NT2/D1 (cell line): ENCODE results near the gene FGF19.

ENCODE experiments used
- DNase-seq: peaks from one replicate; pipeline ENCODE4 v3.0.0-alpha.2; 2011; ENCODE audit warnings: low read depth, low spot score
- H3K27me3 ChIP-seq: 2 replicates; pipeline ENCODE4 v1.6.0; 2011; ENCODE audit warnings: mild to moderate bottlenecking; ENCODE audit not compliant: insufficient read length, insufficient read depth
- H3K36me3 ChIP-seq: 2 replicates; pipeline ENCODE4 v1.6.1; 2011; ENCODE audit warnings: mild to moderate bottlenecking, low read length, mixed read lengths; ENCODE audit not compliant: insufficient read depth, insufficient read length
- H3K4me1 ChIP-seq: 2 replicates; pipeline ENCODE4 v1.5.1; 2011; ENCODE audit not compliant: insufficient read depth, insufficient read length
- H3K4me3 ChIP-seq: 2 replicates; pipeline ENCODE4 v1.5.1; 2011; ENCODE audit warnings: low read depth; ENCODE audit not compliant: insufficient read length
- H3K9ac ChIP-seq: 2 replicates; pipeline ENCODE4 v1.6.0; 2011; ENCODE audit warnings: low read depth; ENCODE audit not compliant: insufficient read length
- H3K9me3 ChIP-seq: 2 replicates; pipeline ENCODE4 v1.5.1; 2011; ENCODE audit warnings: mild to moderate bottlenecking, low read length; ENCODE audit not compliant: insufficient read depth
- SUZ12 ChIP-seq: IDR thresholded peaks from 2 replicates; pipeline ENCODE4 v1.6.1; 2011; ENCODE audit not compliant: insufficient read length, insufficient read depth; ENCODE audit errors: extremely low read depth
- YY1 ChIP-seq: IDR thresholded peaks from 2 replicates; pipeline ENCODE4 v1.6.1; 2011; ENCODE audit not compliant: insufficient read length, insufficient read depth
- ZNF274 ChIP-seq: IDR thresholded peaks from 2 replicates; pipeline ENCODE4 v1.6.1; 2011; ENCODE audit warnings: mild to moderate bottlenecking, low read depth, low read length

Gene FGF19

DNA sequence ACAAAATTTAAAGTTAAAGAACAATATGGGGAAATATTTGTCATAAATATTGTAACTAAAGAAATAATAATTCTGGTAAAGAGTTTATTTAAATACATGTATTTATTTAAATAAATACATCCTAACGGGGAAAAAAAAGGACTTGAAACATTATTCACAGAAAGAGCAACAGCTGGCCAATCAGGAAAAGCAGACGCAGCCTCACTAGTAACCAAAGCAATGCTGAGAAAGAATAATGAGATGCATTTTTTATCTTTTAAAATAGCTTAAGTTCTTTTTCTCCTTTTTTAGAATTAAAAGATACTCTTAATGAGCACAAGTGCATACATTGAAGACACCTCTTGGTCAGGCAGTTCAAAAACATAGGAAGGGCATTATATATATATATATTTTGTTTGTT, 26.1 kb downstream of the FGF19 start:
- Histone ChIP-seq H3K4me3 (no peak overlapping the region), H3K9ac (no peak overlapping the region), H3K36me3 (peaks cover 10% of the 10 kb centered on the region), H3K9me3 (peaks cover under 1% of the 10 kb centered on the region; the same call in 1 of the 2 replicates), H3K27me3 (no peaks in the 10 kb centered on the region), H3K4me1 (no peaks in the 10 kb centered on the region)
- TF ChIP-seq ZNF274 (no peak), SUZ12 (no peak), YY1 (no peak)
- DNase-seq, result no peak

DNA sequence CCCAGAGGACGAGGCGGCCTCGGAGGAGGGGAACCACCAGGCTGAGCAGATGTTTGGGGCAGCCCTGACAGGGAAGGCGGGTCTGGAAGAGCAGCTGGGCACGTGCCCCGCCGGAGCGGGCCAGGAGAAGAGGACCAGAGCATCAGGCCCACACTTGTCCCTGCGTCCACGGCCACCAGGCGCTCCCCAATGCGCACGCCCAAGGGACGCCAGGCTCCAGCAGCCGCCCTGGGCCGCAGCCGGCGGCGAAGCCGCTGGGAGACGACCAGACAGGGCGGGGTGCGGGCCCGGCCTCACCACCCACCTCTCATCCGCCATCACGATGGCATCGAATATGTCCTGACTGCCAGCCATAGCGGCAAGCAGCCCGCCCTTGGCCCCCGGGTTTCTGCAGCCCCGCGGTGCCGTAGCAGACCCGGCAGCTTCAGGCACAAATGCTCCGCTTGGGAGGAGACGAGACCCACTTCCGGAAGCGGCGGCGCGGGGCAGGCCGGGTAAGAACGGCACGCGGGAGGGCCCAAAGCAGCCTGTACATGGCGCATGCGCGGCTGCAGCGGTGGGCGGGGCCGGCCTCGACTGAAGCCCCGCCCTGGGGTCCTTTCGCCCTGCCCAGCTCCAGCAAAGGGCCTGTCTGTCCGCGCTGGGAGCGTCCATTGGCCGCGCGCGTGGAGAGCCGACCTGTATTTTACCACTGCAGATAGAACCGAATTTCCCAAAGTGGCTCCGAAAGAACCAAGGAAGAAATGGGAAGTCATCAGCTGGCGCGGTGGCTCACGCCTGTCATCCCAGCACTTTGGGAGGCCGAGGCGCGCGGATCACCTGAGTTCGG, 28.7 kb downstream of the FGF19 start, which contains the start of gene LTO1:
TSS of gene LTO1 (minus strand) at position 468 of the 829 bp plus-strand sequence. CDS start at position 354, 114 bp downstream.
- DNase-seq, result peak; percentile 92
- TF ChIP-seq YY1, result no peak
- TF ChIP-seq SUZ12, result no peak
- no peak for TF ChIP-seq ZNF274
- H3K36me3 ChIP-seq, result peaks cover 36% of the 10 kb centered on the region
- H3K9me3 ChIP-seq, result no peaks in the 10 kb centered on the region
- no peaks in the 10 kb centered on the region for H3K27me3 ChIP-seq
- peak within 1 kb of the TSS; percentile 94 for H3K9ac ChIP-seq
- H3K4me1 ChIP-seq, result peaks cover under 1% of the 10 kb centered on the region
- H3K4me3 ChIP-seq, result peak within 1 kb of the TSS; percentile 95

DNA sequence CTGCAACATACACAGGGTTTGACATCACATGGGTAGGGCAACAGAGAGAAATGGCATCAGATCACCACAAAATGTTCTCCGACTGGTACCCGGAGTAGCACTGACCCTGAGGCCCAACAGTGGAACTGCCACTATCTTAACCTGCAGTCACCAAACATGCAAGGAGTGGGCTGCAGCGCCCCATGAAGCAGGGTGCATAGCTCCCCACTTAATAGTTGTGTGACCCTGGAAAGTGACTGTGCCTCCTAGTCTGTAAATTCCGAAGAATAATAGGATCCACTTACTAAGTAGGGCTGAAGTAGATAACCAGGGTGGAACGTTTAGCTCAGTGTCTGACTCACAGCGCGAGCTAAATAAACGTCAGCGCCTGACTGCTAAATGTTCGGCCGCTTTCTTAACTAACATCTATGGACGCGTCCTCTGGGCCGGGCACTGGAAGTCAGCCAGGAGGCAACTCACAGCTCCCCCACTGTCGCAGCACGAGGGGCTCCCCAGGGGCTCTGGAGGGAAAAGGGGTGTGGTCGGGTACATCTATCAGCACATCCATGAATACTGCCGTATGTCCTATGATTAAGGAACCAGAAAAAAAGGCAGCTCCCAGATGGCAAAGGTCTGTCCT, 29.4 kb downstream of the FGF19 start:
- DNase-seq, result no peak
- Histone ChIP-seq H3K27me3 (no peaks in the 10 kb centered on the region), H3K4me3 (peak overlapping the region; percentile 95), H3K9me3 (no peaks in the 10 kb centered on the region), H3K9ac (peak overlapping the region; percentile 94), H3K4me1 (peaks cover 2% of the 10 kb centered on the region), H3K36me3 (peaks cover 43% of the 10 kb centered on the region)
- TF ChIP-seq YY1, result no peak
- no peak for TF ChIP-seq SUZ12

- Histone ChIP-seq H3K4me3 (no peak overlapping the region), H3K4me1 (peaks cover 4% of the 10 kb centered on the region), H3K36me3 (peaks cover 65% of the 10 kb centered on the region), H3K27me3 (no peaks in the 10 kb centered on the region), H3K9me3 (no peaks in the 10 kb centered on the region), H3K9ac (no peak overlapping the region)
- no peak for TF ChIP-seq YY1
- TF ChIP-seq SUZ12, result no peak
- TF ChIP-seq ZNF274, result no peak
- no peak for DNase-seq
These were observed 31.9 kb downstream of the FGF19 start for GRCh38 chr11:69671734-69672465.

DNA sequence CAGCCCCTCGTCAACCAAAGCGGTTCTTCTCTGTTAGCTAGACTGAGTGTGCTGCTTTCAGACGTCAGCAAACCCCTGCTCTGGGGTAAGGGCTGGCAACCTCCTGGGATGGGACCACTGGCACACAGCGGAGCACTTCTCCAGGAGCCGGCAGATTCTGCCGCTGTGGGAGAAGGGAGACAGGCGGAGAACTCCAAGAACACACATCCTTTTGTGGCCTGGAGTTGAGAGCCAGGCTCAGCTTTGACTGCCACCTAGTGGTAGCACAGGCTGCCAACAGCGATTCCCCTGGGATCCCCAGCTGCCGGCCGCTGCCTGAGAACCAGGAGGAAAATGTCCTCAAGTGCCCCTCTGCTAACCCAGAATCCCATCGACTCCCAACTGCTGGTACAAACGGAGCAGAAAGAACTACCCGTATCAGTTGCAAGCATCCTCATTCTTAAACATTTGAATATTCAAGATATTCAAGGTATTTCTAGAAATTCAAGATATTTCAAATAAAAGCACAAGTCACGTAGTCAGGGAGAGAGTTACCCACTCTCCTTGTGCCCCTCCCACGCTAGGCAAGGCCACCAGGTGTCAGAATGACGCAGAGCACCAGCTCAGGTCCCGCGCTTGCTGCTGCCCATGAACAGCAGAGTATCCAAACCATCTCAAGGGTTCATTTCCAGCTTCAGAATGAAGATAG, 33.5 kb downstream of the FGF19 start:
- DNase-seq, result peak; percentile 82
- Histone ChIP-seq H3K9ac (peak overlapping the region; percentile 51), H3K27me3 (no peaks in the 10 kb centered on the region), H3K36me3 (peaks cover 77% of the 10 kb centered on the region), H3K4me3 (no peak overlapping the region), H3K9me3 (no peaks in the 10 kb centered on the region), H3K4me1 (peaks cover 4% of the 10 kb centered on the region)
- TF ChIP-seq SUZ12 (no peak), YY1 (no peak), ZNF274 (no peak)

GRCh38 chr11:69669486-69669885, 34.3 kb downstream of the FGF19 start:
- TF ChIP-seq SUZ12 (no peak), YY1 (no peak), ZNF274 (no peak)
- Histone ChIP-seq H3K36me3 (peaks cover 85% of the 10 kb centered on the region), H3K4me3 (no peak overlapping the region), H3K9me3 (no peaks in the 10 kb centered on the region), H3K9ac (no peak overlapping the region), H3K27me3 (no peaks in the 10 kb centered on the region), H3K4me1 (peaks cover 4% of the 10 kb centered on the region)
- DNase-seq, result no peak
